ENCODE results near the gene PLOD1.
"Not testable (repeated sequence)": the region's sequence is repeated elsewhere in the genome, so short reads cannot be mapped to it uniquely, and the experiment has no call there.

Gene PLOD1

GRCh38 chr1:11934302-11935056 lies at the start of gene PLOD1:
Gene PLOD1 (plus strand): TSS chr1:11934717. CDS start chr1:11934780, 63 bp downstream.
- peak; percentile 92 for DNase-seq (ENCODE audit: low spot score)

DNA sequence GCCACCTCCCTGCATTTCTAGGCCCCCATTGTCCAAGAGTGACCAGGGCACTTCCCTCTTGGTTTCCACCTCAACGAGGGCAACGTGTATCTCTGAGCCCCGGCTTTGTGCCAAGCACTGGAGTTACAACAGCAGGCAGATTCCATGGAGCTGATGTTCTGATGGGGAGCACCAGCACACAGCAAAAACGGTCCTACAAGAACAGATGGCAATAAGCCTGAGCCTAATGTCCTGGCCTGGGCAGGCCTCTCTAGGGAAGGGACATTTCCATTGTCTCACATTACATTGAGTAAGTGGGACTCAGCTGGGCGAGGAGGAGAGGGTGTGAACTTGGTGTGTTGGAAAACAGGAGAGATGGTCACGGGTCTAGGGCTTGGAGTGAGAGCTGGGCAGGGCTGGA lies 48.6 kb upstream of the PLOD1 start:
- DNase-seq (ENCODE audit: low spot score), result no peak

- DNase-seq (ENCODE audit: low spot score), result no peak
Measured at GRCh38 chr1:11886986-11887665, 47.4 kb upstream of the PLOD1 start.

DNA sequence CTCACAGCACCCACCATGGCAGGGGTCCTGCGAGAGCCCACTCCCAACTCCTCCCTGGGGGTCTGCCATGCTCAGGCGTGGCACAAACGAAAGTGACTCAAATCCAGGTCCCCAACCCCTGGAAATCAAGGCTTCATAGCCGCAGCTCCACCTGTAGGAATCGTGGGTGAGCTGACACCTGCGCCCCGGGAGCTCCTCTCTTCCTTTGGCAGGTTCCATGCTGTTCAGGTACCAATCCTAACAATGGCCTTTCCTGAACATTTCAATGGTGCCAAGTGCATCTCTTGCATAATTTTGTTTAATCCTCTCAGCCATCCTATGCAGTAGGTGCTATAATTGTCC lies 46.9 kb upstream of the PLOD1 start:
- DNase-seq (ENCODE audit: low spot score), result no peak

GRCh38 chr1:11888206-11888876 lies 46.2 kb upstream of the PLOD1 start:
- DNase-seq (ENCODE audit: low spot score), result no peak

DNA sequence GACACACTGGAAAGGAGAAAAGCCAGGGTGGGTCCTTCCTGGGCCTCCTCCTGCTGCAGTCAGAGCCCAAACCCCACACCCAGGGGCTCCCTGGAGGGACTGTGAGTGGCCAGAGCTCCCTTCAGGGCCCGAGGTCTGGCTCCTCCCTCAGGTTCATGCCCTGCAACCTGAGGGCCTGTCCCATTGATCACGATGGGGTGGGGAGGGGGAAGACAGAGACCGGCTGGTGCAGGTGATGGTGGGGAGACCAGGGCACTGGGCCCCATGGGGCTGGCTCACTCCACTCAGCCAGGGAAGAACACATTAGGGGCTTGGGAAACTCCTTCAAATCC lies 45.7 kb upstream of the PLOD1 start:
- DNase-seq (ENCODE audit: low spot score), result no peak

GRCh38 chr1:11891433-11892186 lies 42.9 kb upstream of the PLOD1 start:
- DNase-seq (ENCODE audit: low spot score), result no peak

DNA sequence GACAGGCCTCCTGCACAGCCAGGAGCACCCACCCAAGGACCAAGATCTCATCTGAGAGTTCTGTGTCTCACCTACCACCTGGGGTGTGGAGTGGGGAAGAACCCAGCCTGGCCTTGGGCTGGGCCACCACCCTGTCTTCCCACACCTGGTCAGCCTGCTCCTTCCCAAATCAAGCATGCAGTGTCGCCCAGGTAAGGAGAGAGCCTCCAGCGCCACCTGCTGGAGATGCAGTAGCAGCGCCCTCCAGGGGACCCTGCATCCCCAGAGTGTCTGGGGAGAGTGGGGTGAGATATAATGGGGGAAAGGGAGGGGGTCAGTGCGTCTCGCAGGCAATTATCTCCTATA lies 40.6 kb upstream of the PLOD1 start:
- peak; percentile 87 for DNase-seq (ENCODE audit: low spot score)

- DNase-seq (ENCODE audit: low spot score), result not testable (repeated sequence)
Measured at GRCh38 chr1:11894501-11894900, 40.0 kb upstream of the PLOD1 start.

DNA sequence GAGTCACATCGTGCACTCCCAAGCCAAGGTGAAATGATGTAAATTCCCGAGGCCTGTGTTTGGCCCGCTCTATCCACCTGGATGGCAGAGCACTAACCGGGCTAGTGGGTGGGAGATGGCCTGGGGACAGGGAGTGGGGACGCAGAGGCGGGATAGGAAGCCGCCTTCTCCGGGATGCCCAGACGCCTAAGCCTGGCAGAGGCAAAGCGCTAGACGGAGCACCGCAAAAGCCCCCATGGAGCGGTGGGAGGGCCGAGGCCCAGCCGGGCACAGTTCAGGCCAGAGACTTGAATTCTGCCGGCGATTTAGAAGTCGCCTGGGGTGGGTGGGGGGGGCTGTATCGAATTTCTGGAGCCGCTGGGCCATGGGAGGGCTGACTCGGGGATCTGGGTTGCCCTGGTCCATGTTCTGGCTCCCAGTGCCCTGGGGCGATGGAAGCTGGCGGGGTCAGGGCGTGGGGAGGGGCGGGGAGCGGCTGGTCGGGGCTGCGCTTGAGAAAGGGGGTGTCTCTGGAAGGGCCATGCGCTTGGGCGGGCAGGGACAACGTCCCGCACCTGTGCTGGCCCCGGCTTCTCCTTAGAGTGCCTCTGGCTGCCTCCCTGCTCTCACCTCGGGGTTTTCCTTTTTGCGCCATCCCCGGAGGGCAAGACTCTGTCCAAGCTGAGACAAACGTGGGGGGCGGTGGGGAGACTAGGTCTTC lies 36.3 kb upstream of the PLOD1 start:
- DNase-seq (ENCODE audit: low spot score), result no peak

GRCh38 chr1:11898831-11899467 lies 35.6 kb upstream of the PLOD1 start:
- DNase-seq (ENCODE audit: low spot score), result no peak

- DNase-seq (ENCODE audit: low spot score), result not testable (repeated sequence)
Measured at GRCh38 chr1:11901446-11901845, 33.1 kb upstream of the PLOD1 start.

- no peak for DNase-seq (ENCODE audit: low spot score)
Measured at GRCh38 chr1:11903210-11903609, 31.3 kb upstream of the PLOD1 start.

- DNase-seq (ENCODE audit: low spot score), result not testable (repeated sequence)
Measured at GRCh38 chr1:11904156-11904555, 30.4 kb upstream of the PLOD1 start.

- no peak for DNase-seq (ENCODE audit: low spot score)
Measured at GRCh38 chr1:11904978-11905377, 29.5 kb upstream of the PLOD1 start.

DNA sequence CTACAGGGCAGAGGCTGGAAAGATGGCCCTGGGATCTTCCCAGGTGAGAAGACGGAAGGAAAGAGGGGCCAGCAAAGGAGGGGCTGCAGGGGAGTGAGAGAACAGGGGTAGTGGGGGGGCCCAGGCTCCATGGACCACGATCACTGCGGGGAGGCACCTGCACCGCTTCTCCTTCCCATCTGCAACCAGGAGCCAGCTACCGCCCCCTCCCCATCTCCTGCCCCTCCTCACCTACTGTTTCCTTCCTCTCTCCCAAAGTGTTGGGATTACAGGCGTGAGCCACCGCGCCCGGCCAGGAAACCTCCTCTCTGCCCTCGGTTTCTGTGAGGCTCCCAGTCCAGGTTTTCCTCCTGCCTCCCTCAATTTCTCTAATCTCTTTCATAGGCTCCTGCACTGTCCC lies 27.6 kb upstream of the PLOD1 start:
- DNase-seq (ENCODE audit: low spot score), result no peak

DNA sequence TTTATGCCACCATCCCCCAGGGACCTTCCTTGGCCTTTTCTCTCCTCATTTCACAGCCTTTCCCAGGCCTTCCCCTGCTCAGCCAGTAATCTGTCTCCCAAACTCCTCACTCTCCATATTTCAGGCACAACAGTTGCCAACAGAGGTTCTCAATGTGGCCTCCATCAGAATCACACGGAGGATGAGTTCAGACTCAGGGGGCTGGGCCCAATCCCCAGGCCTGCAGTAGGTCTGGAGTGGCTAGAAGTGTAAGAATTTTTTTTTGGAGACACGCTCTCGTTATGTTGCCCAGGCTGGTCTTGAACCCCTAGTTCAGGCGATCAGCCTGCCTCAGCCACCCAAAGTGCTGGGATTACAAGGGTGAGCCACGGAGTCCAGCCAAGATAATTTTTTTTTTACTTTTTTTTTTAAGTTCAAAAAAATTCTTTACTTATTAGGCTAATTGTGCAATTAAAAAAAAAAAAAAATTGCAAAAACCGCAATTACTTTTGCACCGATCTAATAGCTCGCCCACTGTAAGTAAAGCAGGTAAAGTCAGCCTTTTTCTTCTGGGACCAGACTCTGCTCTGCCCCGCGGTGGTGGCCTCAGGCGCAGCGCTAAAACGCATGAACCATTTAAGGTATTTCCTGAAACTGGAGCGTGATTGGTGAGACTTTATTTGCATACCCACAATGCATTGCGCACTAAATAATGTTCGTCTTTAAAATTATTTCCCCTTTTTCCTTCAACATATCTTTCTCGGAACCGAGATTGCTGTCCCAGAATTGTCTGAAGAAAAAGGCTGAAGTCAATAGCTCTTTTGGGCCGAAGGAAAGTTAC lies 27.0 kb upstream of the PLOD1 start:
- DNase-seq (ENCODE audit: low spot score), result peak; percentile 90

GRCh38 chr1:11908095-11908675 lies 26.3 kb upstream of the PLOD1 start:
- DNase-seq (ENCODE audit: low spot score), result peak; percentile 63

- not testable (repeated sequence) for DNase-seq (ENCODE audit: low spot score)
Measured at GRCh38 chr1:11910914-11911228, 23.6 kb upstream of the PLOD1 start.

DNA sequence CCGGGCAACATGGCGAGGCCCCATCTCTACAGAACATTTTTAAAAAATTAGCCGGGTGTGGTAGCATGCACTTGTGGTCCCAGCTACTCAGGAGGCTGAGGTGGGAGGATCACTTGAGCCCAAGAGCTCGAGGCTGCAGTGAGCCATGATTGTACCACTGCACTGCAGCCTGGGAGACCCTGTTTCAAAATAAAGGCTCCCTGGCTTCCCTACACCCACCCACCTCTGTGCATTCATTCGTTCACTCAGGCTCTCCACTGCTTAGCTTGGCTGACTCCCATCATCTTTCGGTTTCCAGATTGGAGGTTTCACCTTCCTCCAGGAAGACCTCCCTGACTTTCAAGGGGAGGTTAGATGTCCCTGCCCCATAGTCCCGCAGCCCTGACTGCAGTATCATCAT lies 22.5 kb upstream of the PLOD1 start:
- no peak for DNase-seq (ENCODE audit: low spot score)

All from germinal center (tissue), 1 donor.